ENCODE results near the gene URB2. TPM values are rescaled to one million over a fixed set of nuclear protein-coding genes. Genes with fewer than 3 reads are reported as not detected.

URB2 gene
- total RNA-seq, 2 experiments from 2014 or later, result 7.1 to 8.3 TPM

DNA sequence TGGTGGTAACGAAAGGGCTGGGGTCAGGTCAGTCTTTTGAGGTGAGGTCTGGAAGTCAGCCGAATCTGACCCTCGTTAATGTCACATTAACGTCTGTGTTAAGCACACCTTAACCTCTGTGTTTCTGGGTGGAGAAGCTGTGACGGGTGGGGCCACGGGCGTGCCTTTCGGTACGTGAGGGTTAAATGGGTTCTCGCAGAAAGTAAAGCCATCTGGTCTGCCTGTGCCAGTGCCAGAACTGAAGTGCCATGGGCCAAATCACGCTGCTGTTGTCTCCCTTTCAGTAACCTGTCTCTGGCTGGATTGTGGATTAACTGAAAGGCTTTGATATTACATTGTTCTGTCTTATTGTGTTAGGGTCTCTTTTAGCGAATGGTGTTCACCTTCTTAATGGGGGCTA is 14.4 kb downstream of the URB2 start:
- Mint-ChIP-seq H3K36me3 (ENCODE audit: low read depth) (peaks cover 32% of the 10 kb centered on the region), H3K4me3 (no peak overlapping the region), H3K4me1 (peaks cover 5% of the 10 kb centered on the region), H3K27me3 (no peaks in the 10 kb centered on the region), H3K9me3 (no peaks in the 10 kb centered on the region), H3K27ac (no peak overlapping the region)
- CTCF ChIA-PET, result no interaction called here
- POLR2A ChIA-PET, result no interaction called here
- DNase-seq, result no peak

DNA sequence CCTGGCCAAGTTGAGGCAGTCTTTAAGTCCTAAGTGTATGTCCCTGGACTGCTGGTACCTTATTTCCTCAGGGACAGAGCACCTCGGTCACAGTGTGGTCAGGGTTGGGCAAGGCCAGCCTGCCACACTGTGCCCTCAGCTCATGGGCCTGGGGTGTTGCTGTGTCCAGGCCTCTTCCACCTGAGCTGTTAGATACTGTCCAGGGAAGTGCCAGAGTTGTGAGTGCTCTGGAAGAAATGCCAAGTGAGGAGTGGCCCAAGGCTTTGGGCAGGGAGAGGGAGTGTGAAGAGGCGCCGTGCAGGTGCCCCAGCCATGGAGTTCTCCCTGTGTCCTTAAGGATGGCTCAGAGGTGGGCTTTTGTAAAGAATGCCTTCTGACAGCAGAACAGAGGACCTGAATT is 15.3 kb downstream of the URB2 start:
- DNase-seq, result no peak
- Mint-ChIP-seq H3K4me1 (peaks cover 5% of the 10 kb centered on the region), H3K4me3 (no peak overlapping the region), H3K27me3 (no peaks in the 10 kb centered on the region), H3K36me3 (ENCODE audit: low read depth) (peaks cover 29% of the 10 kb centered on the region), H3K9me3 (no peaks in the 10 kb centered on the region), H3K27ac (no peak overlapping the region)
- CTCF ChIA-PET, result no interaction called here
- POLR2A ChIA-PET, result no interaction called here

DNA sequence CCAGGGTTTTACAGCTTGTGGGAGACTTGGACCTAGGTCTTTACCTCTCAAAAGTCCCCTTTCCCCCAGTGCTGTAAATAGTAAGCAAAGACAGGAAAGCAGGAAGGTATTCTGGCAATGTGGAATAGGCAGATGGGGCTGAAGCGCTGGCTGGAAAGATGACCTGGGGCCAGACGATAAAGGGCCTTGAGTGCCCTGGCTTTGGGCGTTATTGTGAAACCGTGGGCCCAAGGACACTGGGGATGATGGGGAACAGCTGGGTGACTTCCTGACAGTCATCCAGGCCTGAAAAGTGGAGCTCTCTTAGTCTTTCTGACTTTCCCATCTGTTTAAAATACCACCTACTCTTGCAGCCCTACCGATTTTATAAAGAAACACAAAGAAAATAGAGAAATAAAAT is 16.3 kb downstream of the URB2 start:
- ChIA-PET POLR2A (no interaction called here), CTCF (no interaction called here)
- Mint-ChIP-seq H3K4me3 (no peak overlapping the region), H3K36me3 (ENCODE audit: low read depth) (peaks cover 31% of the 10 kb centered on the region), H3K27ac (no peak overlapping the region), H3K27me3 (no peaks in the 10 kb centered on the region), H3K9me3 (no peaks in the 10 kb centered on the region), H3K4me1 (peaks cover 5% of the 10 kb centered on the region)
- DNase-seq, result no peak

DNA sequence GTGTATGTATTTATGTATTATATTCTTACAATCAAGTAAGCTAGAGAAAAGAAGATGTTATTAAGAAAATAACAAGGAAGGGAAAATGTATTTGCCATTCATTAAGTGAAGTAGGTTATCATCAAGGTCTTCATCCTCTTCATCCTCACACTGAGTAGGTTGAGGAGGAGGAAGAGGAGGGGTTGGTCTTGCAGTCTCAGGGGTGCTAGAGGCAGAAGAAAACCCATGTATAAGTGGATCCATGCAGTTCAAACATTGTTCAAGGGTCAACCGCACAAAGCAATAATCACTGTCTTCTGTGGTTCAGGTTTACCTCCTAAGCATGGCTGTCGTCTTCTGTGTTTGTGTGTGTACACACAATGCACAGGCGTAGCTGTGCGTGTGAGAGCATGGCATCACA is 16.9 kb downstream of the URB2 start:
- no peaks in the 10 kb centered on the region for H3K27me3 Mint-ChIP-seq
- CTCF ChIA-PET, result no interaction called here

DNA sequence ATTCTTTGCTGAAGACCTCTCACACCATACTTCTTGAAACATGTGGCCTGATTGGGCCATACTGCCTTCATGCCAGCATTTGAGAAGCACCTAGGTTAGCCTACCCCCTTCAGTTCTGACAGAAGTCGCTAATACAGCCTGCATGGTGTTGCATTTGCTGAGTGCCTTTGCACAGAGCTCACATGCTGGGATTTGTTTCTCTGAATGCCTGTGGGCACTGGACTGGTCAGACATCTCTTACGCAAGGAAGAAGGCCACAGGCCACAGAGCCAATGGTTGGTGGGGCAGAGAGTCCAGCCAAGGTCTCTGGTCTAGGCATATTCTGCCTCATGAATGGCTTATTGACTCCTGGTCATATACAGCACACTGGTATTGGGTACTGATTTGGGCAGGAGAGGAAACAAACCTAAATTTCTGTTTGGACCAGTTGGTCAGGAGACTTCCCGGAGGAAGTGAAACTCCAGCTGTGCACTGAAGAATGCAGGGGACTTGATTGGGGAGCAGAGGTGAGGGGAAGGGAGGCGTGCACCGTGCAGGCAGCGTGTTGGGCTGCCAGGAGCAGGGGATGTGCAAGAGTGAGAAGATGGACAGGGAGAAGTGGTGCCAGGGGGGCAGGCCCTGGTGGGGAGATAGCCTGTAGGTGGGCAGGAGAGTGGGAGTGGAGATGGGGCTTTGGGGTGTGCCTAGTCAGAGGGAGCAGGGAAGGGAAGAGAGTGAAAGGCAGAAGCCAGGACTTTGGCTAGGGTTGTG is 18.1 kb downstream of the URB2 start:
- ChIA-PET POLR2A (no interaction called here), CTCF (no interaction called here)
- Mint-ChIP-seq H3K36me3 (ENCODE audit: low read depth) (peaks cover 32% of the 10 kb centered on the region), H3K9me3 (no peaks in the 10 kb centered on the region), H3K27me3 (no peaks in the 10 kb centered on the region), H3K27ac (peak overlapping the region; percentile 34), H3K4me3 (no peak overlapping the region), H3K4me1 (peaks cover 5% of the 10 kb centered on the region)
- DNase-seq, result no peak

More for the DNA sequence above, 16.9 kb downstream of the URB2 start:
- H3K36me3 Mint-ChIP-seq (ENCODE audit: low read depth), result peaks cover 33% of the 10 kb centered on the region
- H3K4me1 Mint-ChIP-seq, result peaks cover 5% of the 10 kb centered on the region
- H3K27ac Mint-ChIP-seq, result no peak overlapping the region
- no peak overlapping the region for H3K4me3 Mint-ChIP-seq
- DNase-seq, result no peak
- POLR2A ChIA-PET, result no interaction called here
- H3K9me3 Mint-ChIP-seq, result no peaks in the 10 kb centered on the region

DNA sequence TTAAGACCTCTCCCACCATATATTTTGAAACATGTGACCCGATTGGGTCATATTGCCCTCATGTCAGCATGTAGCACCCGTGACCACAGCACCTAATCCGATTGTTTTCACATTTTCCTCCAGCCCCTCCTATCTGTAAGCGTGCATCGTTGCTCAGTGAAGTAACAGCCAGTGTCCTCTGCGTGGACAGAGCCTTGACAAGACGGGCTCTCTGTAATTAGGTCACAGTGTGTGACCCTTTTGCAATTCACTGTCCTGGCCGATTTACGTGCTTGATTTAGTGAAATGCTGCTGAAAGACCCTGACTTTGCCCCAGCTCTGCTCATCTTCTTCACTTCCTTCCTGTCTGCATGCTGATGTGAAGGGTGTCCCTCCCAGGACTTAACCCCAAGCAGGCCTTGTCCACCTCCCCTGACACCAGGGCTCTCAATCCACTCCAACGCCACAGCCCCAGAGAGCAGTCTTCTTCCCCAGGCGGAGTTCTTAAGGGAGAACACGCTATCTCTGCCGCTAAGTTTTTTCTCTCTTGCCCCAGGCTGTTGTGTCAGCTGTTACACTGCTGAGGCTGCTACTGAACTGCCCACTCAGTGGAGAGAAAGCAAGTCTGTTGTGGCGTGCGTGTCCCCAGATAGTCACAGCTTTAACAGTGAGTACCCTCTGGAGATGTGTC is 19.4 kb downstream of the URB2 start:
- no peak for DNase-seq
- Mint-ChIP-seq H3K4me1 (peaks cover 2% of the 10 kb centered on the region), H3K4me3 (no peak overlapping the region), H3K27ac (no peak overlapping the region), H3K36me3 (ENCODE audit: low read depth) (peaks cover 37% of the 10 kb centered on the region), H3K27me3 (no peaks in the 10 kb centered on the region), H3K9me3 (no peaks in the 10 kb centered on the region)
- ChIA-PET POLR2A (no interaction called here), CTCF (no interaction called here)

DNA sequence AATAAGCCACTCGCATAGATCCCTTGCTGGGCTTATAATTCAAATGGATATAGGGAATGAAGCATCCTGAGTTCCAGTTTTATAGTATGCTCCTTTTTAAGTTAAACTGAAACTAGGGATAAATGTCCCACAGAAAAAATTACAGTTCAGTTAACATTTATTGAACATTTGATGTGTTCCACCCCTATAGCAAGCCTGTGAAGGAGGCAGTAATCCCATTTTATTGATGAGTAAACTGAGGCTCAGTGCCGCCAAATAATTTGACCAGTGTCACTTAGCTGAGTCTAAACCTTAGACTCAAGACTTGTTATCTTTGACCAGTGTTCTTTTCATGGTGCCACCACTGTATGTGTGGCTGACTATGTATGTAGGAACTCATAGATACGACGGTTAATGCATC is 22.4 kb downstream of the URB2 start:
- peaks cover 43% of the 10 kb centered on the region for H3K36me3 Mint-ChIP-seq (ENCODE audit: low read depth)

DNA sequence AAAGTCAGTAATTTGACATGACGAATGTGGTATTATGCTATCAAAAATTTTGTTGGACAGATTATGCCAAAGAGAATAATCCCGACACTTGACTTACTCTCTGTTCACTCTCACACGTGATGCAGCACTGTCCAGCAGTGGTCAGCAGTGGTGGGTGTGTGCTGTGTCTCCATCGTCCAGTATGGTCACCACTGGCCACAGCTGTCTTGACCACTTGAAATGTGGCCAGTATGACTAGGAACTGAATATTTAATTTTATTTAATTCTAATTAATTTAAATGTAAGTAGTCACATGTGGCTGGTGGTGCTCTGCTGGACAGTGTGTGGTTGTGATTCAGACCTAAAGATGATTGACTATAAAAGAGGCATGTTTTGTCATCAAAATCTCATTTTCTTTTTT is 24.0 kb downstream of the URB2 start:
- H3K4me3 Mint-ChIP-seq, result no peak overlapping the region
- ChIA-PET POLR2A (no interaction called here), CTCF (no interaction called here)
- H3K9me3 Mint-ChIP-seq, result no peaks in the 10 kb centered on the region
- no peak for DNase-seq
- no peak overlapping the region for H3K27ac Mint-ChIP-seq
- peaks cover 45% of the 10 kb centered on the region for H3K36me3 Mint-ChIP-seq (ENCODE audit: low read depth)
- H3K27me3 Mint-ChIP-seq, result no peaks in the 10 kb centered on the region
- no peaks in the 10 kb centered on the region for H3K4me1 Mint-ChIP-seq

More for the DNA sequence above, 22.4 kb downstream of the URB2 start:
- ChIA-PET POLR2A (no interaction called here), CTCF (no interaction called here)
- H3K27me3 Mint-ChIP-seq, result no peaks in the 10 kb centered on the region
- H3K4me3 Mint-ChIP-seq, result no peak overlapping the region
- H3K27ac Mint-ChIP-seq, result no peak overlapping the region
- DNase-seq, result no peak
- H3K9me3 Mint-ChIP-seq, result no peaks in the 10 kb centered on the region
- H3K4me1 Mint-ChIP-seq, result no peaks in the 10 kb centered on the region

DNA sequence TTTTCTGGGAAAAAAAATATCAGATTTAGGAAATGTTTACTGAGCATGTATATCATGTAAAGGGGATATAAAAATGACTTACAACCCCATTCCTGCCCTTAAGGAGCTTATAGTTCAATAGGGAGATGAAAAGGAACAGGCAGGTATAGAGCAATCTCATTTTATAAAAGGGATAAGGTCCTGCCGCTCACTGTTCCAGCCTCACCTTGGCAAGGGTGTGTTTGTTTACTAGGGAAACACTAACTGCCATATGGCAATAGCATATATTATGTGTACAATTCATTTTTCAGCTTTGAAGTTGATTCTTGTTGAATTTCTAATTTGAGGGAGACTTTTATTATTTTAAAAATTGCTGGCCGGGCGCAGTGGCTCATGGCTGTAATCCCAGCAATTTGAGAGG is 25.5 kb downstream of the URB2 start:
- no peak overlapping the region for H3K4me3 Mint-ChIP-seq
- H3K9me3 Mint-ChIP-seq, result no peaks in the 10 kb centered on the region
- no peak overlapping the region for H3K27ac Mint-ChIP-seq
- POLR2A ChIA-PET, result no interaction called here
- H3K4me1 Mint-ChIP-seq, result no peaks in the 10 kb centered on the region
- peaks cover 40% of the 10 kb centered on the region for H3K36me3 Mint-ChIP-seq (ENCODE audit: low read depth)
- DNase-seq, result no peak
- no peaks in the 10 kb centered on the region for H3K27me3 Mint-ChIP-seq
- CTCF ChIA-PET, result interaction anchor here (1.0 kb wide), 1 partner anchor 10 kb away, joined by 3 read pairs; no protein-coding TSS in a partner anchor

DNA sequence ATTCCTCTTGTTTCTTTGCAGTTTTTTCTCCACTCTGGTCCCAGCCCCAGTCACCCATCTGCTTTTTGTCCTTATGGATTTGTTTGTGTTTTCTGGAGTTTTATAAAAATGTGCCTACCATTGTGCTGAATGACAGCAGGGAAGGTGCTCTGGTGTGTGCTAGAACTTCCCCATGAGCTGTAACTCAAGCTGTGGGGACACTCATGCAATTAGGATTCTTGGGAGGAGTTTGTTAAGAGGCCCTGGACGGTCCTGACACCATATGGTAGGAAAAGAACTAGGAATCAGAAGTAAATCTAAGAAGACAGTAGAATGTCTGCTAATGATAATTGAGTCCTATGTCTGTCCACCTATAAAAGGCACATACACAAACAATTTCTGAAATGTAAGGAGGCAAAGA is 27.4 kb downstream of the URB2 start:
- DNase-seq, result no peak
- CTCF ChIA-PET, result no interaction called here
- Mint-ChIP-seq H3K27ac (no peak overlapping the region), H3K4me3 (no peak overlapping the region), H3K27me3 (no peaks in the 10 kb centered on the region), H3K36me3 (ENCODE audit: low read depth) (peaks cover 40% of the 10 kb centered on the region), H3K9me3 (no peaks in the 10 kb centered on the region), H3K4me1 (peaks cover 5% of the 10 kb centered on the region)
- POLR2A ChIA-PET, result no interaction called here

DNA sequence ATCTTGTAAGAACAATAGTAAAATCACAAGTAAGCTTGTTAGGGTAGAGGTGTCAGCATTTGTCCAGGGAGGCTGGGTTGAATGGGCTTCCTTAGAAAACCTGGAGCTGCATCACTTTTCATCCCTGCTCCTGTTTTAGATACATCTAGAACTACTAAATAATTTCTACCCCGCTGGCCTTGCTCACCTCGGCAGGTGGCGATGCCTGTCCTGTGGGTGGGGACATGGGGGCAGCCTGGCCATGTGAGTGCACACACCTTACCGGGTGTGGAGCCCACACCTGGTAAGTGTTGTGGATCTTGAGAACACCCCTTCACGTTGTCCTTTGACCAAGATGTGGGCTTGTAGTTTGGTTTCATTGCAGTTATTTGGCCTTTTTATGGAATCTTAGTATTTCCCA is 29.7 kb downstream of the URB2 start:
- Mint-ChIP-seq H3K4me1 (peaks cover 5% of the 10 kb centered on the region), H3K36me3 (ENCODE audit: low read depth) (peaks cover 38% of the 10 kb centered on the region), H3K27ac (no peak overlapping the region), H3K4me3 (no peak overlapping the region), H3K9me3 (no peaks in the 10 kb centered on the region), H3K27me3 (no peaks in the 10 kb centered on the region)
- DNase-seq, result no peak
- ChIA-PET CTCF (interaction anchor here (1.9 kb wide), 1 partner anchor 650 kb away, joined by 4 read pairs; no protein-coding TSS in a partner anchor), POLR2A (no interaction called here)

DNA sequence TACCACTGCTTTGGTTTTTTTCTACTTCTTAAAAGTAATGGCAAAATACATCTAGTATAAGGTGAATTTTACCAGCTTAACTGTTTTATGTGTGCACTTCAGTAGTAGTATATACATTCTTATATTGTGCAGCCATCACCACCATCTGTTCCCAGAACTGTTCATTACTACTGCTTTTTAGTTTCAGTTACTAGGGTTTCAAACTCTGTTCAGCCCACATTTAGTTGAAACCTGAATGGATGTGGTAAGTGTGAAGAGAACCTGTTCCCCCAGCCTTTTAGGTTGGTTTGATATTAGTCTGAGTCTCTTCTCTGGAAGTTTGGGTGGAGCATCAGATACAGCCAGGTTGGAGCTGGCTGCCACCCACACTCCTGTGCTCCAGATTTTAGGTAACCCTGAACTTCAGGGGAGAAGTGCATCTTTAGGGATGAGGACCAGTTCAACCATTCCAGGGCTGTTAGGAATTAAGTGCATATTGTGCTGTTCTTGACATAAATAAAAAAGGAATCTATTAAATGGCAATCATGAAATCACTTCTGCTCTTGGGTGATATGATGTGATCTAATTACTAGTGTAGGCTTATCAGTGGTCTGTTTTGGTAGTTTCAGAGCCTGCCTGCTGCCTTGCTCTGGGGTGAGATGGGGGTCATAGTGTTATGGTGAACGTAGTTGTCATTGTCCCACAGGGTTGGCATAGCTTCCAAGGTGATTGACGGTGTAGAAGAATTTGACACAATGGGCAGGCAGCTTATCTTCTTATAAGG is 32.1 kb downstream of the URB2 start:
- CTCF ChIA-PET, result interaction anchor here (1.0 kb wide), 1 partner anchor 39 kb away, joined by 3 read pairs; no protein-coding TSS in a partner anchor
- POLR2A ChIA-PET, result no interaction called here
- no peaks in the 10 kb centered on the region for H3K9me3 Mint-ChIP-seq
- H3K27me3 Mint-ChIP-seq, result no peaks in the 10 kb centered on the region
- no peak for DNase-seq
- peaks cover 39% of the 10 kb centered on the region for H3K36me3 Mint-ChIP-seq (ENCODE audit: low read depth)
- no peak overlapping the region for H3K4me3 Mint-ChIP-seq
- peaks cover 8% of the 10 kb centered on the region for H3K4me1 Mint-ChIP-seq
- H3K27ac Mint-ChIP-seq, result no peak overlapping the region

DNA sequence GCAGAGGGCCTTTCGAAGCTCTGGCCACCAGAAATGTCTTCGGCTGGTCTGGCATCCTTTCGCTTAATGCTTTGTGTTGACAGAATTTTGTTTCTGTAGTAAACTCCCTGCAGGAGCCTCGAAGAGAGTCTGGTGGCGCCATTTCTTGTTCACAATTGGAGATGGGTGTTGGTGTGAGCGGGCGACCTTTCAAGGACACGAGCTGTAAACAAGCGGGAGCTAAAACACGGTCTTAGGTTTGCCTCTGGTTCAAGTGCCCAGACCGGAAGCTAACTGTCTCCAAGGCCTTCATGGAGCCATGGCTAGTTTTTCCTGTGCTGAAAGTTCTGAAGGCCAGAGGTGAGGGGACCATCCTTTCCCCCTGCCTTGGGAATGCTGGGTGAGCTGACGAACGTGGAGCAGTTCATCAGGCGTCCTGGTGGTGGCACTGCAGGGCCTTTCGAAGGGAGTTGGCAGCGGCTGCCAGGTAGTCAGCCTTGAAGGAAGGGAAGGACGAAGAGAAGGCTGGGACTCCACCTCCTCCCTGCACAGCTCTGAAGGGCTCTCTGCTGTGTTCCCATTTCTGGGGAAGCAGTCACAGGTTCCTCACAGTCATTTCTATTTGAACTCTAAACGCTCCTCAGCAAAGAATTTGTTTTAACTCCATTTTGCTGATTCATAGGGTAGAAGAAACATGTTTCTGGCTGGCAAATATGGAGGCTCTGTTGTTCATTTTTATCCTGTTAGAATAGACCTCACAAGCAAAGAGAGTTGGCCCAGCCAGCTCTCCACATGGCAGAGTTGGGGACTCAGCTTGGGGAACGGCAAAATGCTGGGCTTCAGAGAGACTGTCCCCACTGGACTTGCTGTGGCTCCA is 35.2 kb downstream of the URB2 start:
- ChIA-PET CTCF (interaction anchor here (0.7 to 2.5 kb wide), 13 partner anchors 10 to 650 kb away, joined by 3 to 11 read pairs (median 4); no protein-coding TSS in a partner anchor), POLR2A (interaction anchor here (1.0 kb wide), 1 partner anchor 464 kb away, joined by 3 read pairs; no protein-coding TSS in a partner anchor)
- Mint-ChIP-seq H3K9me3 (no peaks in the 10 kb centered on the region), H3K27me3 (no peaks in the 10 kb centered on the region), H3K27ac (no peak overlapping the region), H3K36me3 (ENCODE audit: low read depth) (peaks cover 25% of the 10 kb centered on the region), H3K4me1 (peaks cover 8% of the 10 kb centered on the region), H3K4me3 (no peak overlapping the region)
- DNase-seq, result peak; percentile 67

Measured in activated CD4-positive, alpha-beta memory T cell treated with anti-CD3 and anti-CD28 coated beads, Interleukin-2, amount 10 ng/mL, durations not matched to agents 7 days and 5 days (primary cell).